SU-DHL-6 (cell line): ENCODE measurements around the gene MARVELD2.
"Not testable (repeated sequence)": the region's sequence is repeated elsewhere in the genome, so short reads cannot be mapped to it uniquely, and the experiment has no call there.

Source experiments
- H2AFZ ChIP-seq: fragments of 200-600 bp; sonication (generic); 2 replicates; pipeline ENCODE4 v1.6.1; 2014; ENCODE audit warnings: low read depth, mild to moderate bottlenecking, moderate library complexity, mixed read lengths, antibody characterized with exemption, low read length; ENCODE audit not compliant: severe bottlenecking
- H3F3A ChIP-seq: fragments of 200-600 bp; shearing (Covaris generic); 2 replicates; pipeline ENCODE4 v1.6.0; 2016; ENCODE audit warnings: antibody characterized with exemption, mild to moderate bottlenecking; ENCODE audit not compliant: insufficient read depth
- H3K27ac ChIP-seq: fragments of 200-600 bp; sonication (generic); 2 replicates; pipeline ENCODE4 v1.5.1; 2016; ENCODE audit warnings: low read depth, mild to moderate bottlenecking, low read length, moderate library complexity, mixed read lengths
- H3K27me3 ChIP-seq: fragments of 200-600 bp; sonication (generic), shearing (Covaris generic); 2 replicates; pipeline ENCODE4 v1.6.0; 2014; ENCODE audit warnings: mild to moderate bottlenecking, low read length
- H3K36me3 ChIP-seq: fragments of 200-600 bp; sonication (generic); 2 replicates; pipeline ENCODE4 v1.6.1; 2014; ENCODE audit warnings: mild to moderate bottlenecking, low read length, mixed read lengths
- H3K4me2 ChIP-seq: fragments of 300-600, 200-600 bp; shearing (Covaris generic), sonication (generic); 2 replicates; pipeline ENCODE4 v1.6.0; 2014; ENCODE audit warnings: low read length, low read depth, mild to moderate bottlenecking; ENCODE audit not compliant: poor library complexity, severe bottlenecking
- H3K4me3 ChIP-seq: fragments of 200-600 bp; sonication (generic); 2 replicates; pipeline ENCODE4 v1.5.1; 2014; ENCODE audit warnings: antibody characterized with exemption, low read length, mild to moderate bottlenecking, mixed read lengths; ENCODE audit not compliant: insufficient read depth, poor library complexity, severe bottlenecking
- H3K79me2 ChIP-seq: fragments of 200-600 bp; sonication (generic); 2 replicates; pipeline ENCODE4 v1.6.1; 2014; ENCODE audit warnings: mild to moderate bottlenecking, low read length, moderate library complexity; ENCODE audit not compliant: insufficient read depth
- H3K9ac ChIP-seq: fragments of 200-600 bp; sonication (generic); 2 replicates; pipeline ENCODE4 v1.7.0; 2014; ENCODE audit warnings: mild to moderate bottlenecking, low read length
- H3K9me2 ChIP-seq: fragments of 200-600 bp; sonication (generic); replicated peaks from 2 replicates; pipeline ENCODE4 v1.6.1; 2014; ENCODE audit warnings: low read length; ENCODE audit not compliant: insufficient read depth
- H3K9me3 ChIP-seq: fragments of 200-600 bp; sonication (generic); 2 replicates; pipeline ENCODE4 v1.6.1; 2014; ENCODE audit warnings: low read length, mixed read lengths; ENCODE audit not compliant: insufficient read depth
- H4K20me1 ChIP-seq: fragments of 200-600 bp; sonication (generic); 2 replicates; pipeline ENCODE4 v1.6.1; 2014; ENCODE audit warnings: low read depth, mild to moderate bottlenecking, antibody characterized with exemption, low read length, moderate library complexity, mixed read lengths
- EZH2phosphoT487 ChIP-seq: fragments of 200-600 bp; sonication (generic), shearing (Covaris generic); conservative IDR thresholded peaks from 2 replicates; pipeline ENCODE4 v1.6.1; 2018; ENCODE audit warnings: mild to moderate bottlenecking, antibody characterized with exemption, low read length, moderate library complexity, mixed read lengths
- TF ChIP-seq, protein P1 (sequence below): fragments of 200-600 bp; sonication (generic); IDR thresholded peaks from one replicate; pipeline ENCODE4 v1.5.1; 2017; ENCODE audit warnings: antibody characterized with exemption, mild to moderate bottlenecking, low read length, moderate library complexity; ENCODE audit not compliant: insufficient read depth, poor library complexity, severe bottlenecking

The MARVELD2 gene

GRCh38 chr5:69472535-69473143, 57.7 kb downstream of the MARVELD2 start:
- not testable (repeated sequence) for H3K9ac ChIP-seq, H3K9me3 ChIP-seq, H3F3A ChIP-seq, H3K27ac ChIP-seq, H3K79me2 ChIP-seq, H4K20me1 ChIP-seq, H3K27me3 ChIP-seq, H3K4me3 ChIP-seq, H3K4me2 ChIP-seq, H3K9me2 ChIP-seq, H3K36me3 ChIP-seq, H2AFZ ChIP-seq

DNA sequence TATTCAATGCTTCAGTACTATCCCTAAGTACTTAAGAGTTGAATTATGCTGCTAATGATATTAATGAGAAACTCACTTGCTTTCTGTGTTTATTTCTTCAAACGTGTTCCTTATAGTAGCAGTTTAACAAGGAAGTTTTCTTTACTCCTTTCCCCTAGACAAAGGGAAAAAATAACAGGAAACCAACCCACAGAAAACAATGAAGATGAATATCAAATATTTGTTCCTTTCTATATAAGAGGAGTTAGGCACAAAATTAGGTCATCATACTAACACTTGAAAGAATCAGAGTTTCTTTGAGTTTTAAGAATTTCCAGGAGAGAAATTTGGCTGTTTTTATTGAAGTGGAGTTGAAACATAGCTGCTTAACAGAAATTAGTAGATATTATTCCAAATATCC, 62.3 kb downstream of the MARVELD2 start:
- no peaks in the 10 kb centered on the region for H3K9me3 ChIP-seq
- H3K9ac ChIP-seq, result no peak overlapping the region
- no peak overlapping the region for H2AFZ ChIP-seq
- no peak overlapping the region for H3K4me3 ChIP-seq
- H3F3A ChIP-seq, result no peaks in the 10 kb centered on the region
- H3K79me2 ChIP-seq, result no peaks in the 10 kb centered on the region
- TF ChIP-seq, protein P1, sequence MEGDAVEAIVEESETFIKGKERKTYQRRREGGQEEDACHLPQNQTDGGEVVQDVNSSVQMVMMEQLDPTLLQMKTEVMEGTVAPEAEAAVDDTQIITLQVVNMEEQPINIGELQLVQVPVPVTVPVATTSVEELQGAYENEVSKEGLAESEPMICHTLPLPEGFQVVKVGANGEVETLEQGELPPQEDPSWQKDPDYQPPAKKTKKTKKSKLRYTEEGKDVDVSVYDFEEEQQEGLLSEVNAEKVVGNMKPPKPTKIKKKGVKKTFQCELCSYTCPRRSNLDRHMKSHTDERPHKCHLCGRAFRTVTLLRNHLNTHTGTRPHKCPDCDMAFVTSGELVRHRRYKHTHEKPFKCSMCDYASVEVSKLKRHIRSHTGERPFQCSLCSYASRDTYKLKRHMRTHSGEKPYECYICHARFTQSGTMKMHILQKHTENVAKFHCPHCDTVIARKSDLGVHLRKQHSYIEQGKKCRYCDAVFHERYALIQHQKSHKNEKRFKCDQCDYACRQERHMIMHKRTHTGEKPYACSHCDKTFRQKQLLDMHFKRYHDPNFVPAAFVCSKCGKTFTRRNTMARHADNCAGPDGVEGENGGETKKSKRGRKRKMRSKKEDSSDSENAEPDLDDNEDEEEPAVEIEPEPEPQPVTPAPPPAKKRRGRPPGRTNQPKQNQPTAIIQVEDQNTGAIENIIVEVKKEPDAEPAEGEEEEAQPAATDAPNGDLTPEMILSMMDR, result no peak
- no peak for TF ChIP-seq EZH2phosphoT487
- no peak overlapping the region for H3K4me2 ChIP-seq
- H3K36me3 ChIP-seq, result no peaks in the 10 kb centered on the region
- H3K27me3 ChIP-seq, result no peaks in the 10 kb centered on the region
- no peaks in the 10 kb centered on the region for H4K20me1 ChIP-seq
- H3K27ac ChIP-seq, result no peak overlapping the region
- H3K9me2 ChIP-seq, result no peaks in the 10 kb centered on the region

GRCh38 chr5:69478296-69478695, 63.4 kb downstream of the MARVELD2 start:
- not testable (repeated sequence) for H3K9me3 ChIP-seq, H3F3A ChIP-seq, H3K9me2 ChIP-seq, H3K27me3 ChIP-seq, H3K9ac ChIP-seq, H4K20me1 ChIP-seq, H3K4me3 ChIP-seq, H3K4me2 ChIP-seq, H3K36me3 ChIP-seq, H3K27ac ChIP-seq, H2AFZ ChIP-seq, H3K79me2 ChIP-seq

DNA sequence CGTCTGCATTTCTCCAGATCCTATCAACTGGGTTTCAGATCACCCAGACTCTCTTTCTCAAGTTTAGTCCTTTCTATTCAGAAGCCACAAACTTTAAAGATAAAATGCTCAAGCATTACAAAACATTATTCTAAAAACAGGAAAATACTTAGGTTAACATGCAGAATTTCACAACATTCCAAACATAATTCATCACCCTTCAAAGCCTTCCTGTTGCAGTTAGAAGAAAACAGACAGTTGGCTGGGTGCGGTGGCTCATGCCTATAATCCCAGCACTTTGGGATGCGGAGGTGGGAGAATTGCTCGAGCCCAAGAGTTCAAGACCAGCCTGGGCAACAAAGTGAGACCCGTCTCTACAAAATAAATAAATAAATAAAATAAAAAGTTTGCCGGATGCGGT, 70.0 kb downstream of the MARVELD2 start:
- TF ChIP-seq, protein P1, result no peak
- TF ChIP-seq EZH2phosphoT487, result no peak
- no peaks in the 10 kb centered on the region for H3K27me3 ChIP-seq
- no peaks in the 10 kb centered on the region for H4K20me1 ChIP-seq
- no peak overlapping the region for H2AFZ ChIP-seq
- no peak overlapping the region for H3K4me3 ChIP-seq
- no peak overlapping the region for H3K4me2 ChIP-seq
- no peak overlapping the region for H3K9ac ChIP-seq
- no peaks in the 10 kb centered on the region for H3K36me3 ChIP-seq
- no peaks in the 10 kb centered on the region for H3F3A ChIP-seq
- no peaks in the 10 kb centered on the region for H3K9me3 ChIP-seq
- no peak overlapping the region for H3K27ac ChIP-seq
- H3K9me2 ChIP-seq, result no peaks in the 10 kb centered on the region
- no peaks in the 10 kb centered on the region for H3K79me2 ChIP-seq
